ENCODE results near the gene TDRD12. TPM values are rescaled to one million over a fixed set of nuclear protein-coding genes. Genes with fewer than 3 reads are reported as not detected.

The TDRD12 gene
- total and polyA plus RNA-seq, 8 donors = 0.06 to 0.84 (median 0.11) TPM; not detected in 3

Other genes starting within 250 kb of the TDRD12 start
- 10 to 100 TPM; 24.8 to 43.1 (median 36.6) TPM for gene PDCD5, start 138.6 kb upstream of the TDRD12 start, total RNA-seq
- gene PDCD5, start 138.6 kb upstream of the TDRD12 start, polyA plus RNA-seq = 10 to 100 TPM; 46.4 to 80.8 TPM
- 10 to 100 TPM in 4 of 6 donors, 1 to 10 TPM in 2; 6.7 to 17.6 (median 11.3) TPM for gene ANKRD27, start 44.6 kb upstream of the TDRD12 start, total RNA-seq
- 1 to 10 TPM; 4.5 to 5.3 TPM for gene ANKRD27, start 44.6 kb upstream of the TDRD12 start, polyA plus RNA-seq
- gene RGS9BP, start 43.9 kb upstream of the TDRD12 start, total RNA-seq = under 1 TPM in 4 of 6 donors, not detected in 2; 0.06 to 0.25 (median 0.18) TPM
- under 1 TPM in 1 of 2 donors, not detected in 1; 0.02 TPM for gene RGS9BP, start 43.9 kb upstream of the TDRD12 start, polyA plus RNA-seq
- 1 to 10 TPM; 2.5 to 8.2 (median 5.5) TPM for gene NUDT19, start 27.9 kb upstream of the TDRD12 start, total RNA-seq
- 1 to 10 TPM; 3.1 TPM for gene NUDT19, start 27.9 kb upstream of the TDRD12 start, polyA plus RNA-seq
- under 1 TPM in 3 of 6 donors, not detected in 3; 0.08 to 0.44 (median 0.28) TPM for gene SLC7A9, start 150.0 kb downstream of the TDRD12 start, total RNA-seq
- 1 to 10 TPM in 1 of 2 donors, under 1 TPM in 1; 0.27 to 1.1 TPM for gene SLC7A9, start 150.0 kb downstream of the TDRD12 start, polyA plus RNA-seq

Measured in pancreas (tissue), 8 donors.